Breast epithelium (tissue), 3 donors: ENCODE data around the gene SLC38A10.

Source experiments
- CTCF ChIP-seq, 3 donors: fragments of 450-650 bp; IDR thresholded peaks; one replicate each; pipeline ENCODE4 v1.5.1; 2016 to 2017; ENCODE audit warnings: antibody characterized with exemption in 3 of 3, mild to moderate bottlenecking in 3 of 3, moderate library complexity in 3 of 3
- POLR2A ChIP-seq: fragments of 450-650 bp; IDR thresholded peaks from one replicate; pipeline ENCODE4 v1.6.1; 2016; ENCODE audit warnings: antibody characterized with exemption, mild to moderate bottlenecking, moderate library complexity
- POLR2AphosphoS5 ChIP-seq, 3 donors: sonication (generic); formaldehyde crosslinking; IDR thresholded peaks; one replicate each; pipeline ENCODE4 v1.6.1; 2017; ENCODE audit warnings: antibody characterized with exemption in 3 of 3

- no peak for TF ChIP-seq CTCF (IDR thresholded peaks at IDR 0.05)
- no peak for TF ChIP-seq POLR2A
- TF ChIP-seq POLR2AphosphoS5 (IDR thresholded peaks at IDR 0.05), result no peak
These were observed 66.7 kb downstream of the SLC38A10 start for GRCh38 chr17:81228420-81228819.
